ENCODE results near the gene TDP1. TPM values are rescaled to one million over a fixed set of nuclear protein-coding genes. Genes with fewer than 3 reads are reported as not detected.

The TDP1 gene
- total RNA-seq, 4 donors from 2014 or later, result 2.9 to 8.0 (median 7.3) TPM

- Histone ChIP-seq H3K4me1 (no peaks in the 10 kb centered on the region), H3K27ac (no peak overlapping the region), H3K9me3 (no peaks in the 10 kb centered on the region), H3K27me3 (no peaks in the 10 kb centered on the region), H3K4me3 (replicated peaks in 1 of 3) (no peak overlapping the region), H3K36me3 (no peaks in the 10 kb centered on the region)
- DNase-seq, result no peak
- intact Hi-C loops (cut with DNase I), result no loop called here
- 55 to 72% methylated on average over 3 of the region's 3 CpGs for WGBS, 2 donors
- TF ChIP-seq CTCF (IDR thresholded peaks at IDR 0.05) (no peak), POLR2A (IDR thresholded peaks at IDR 0.05) (no peak)
Measured at GRCh38 chr14:89936654-89937185, 19.0 kb upstream of the TDP1 start.

- Histone ChIP-seq H3K9me3 (no peaks in the 10 kb centered on the region), H3K27ac (no peak overlapping the region), H3K36me3 (no peaks in the 10 kb centered on the region), H3K4me1 (no peaks in the 10 kb centered on the region), H3K27me3 (no peaks in the 10 kb centered on the region), H3K4me3 (replicated peaks in 1 of 3) (no peak overlapping the region)
- intact Hi-C loops (cut with DNase I), result no loop called here
- TF ChIP-seq CTCF (IDR thresholded peaks at IDR 0.05), result no peak
- no peak for TF ChIP-seq POLR2A (IDR thresholded peaks at IDR 0.05)
- WGBS, 2 donors, result 92 to 97% methylated on average over 2 of the region's 2 CpGs
- no peak for DNase-seq
Measured at GRCh38 chr14:89941830-89942377, 13.8 kb upstream of the TDP1 start.

GRCh38 chr14:89947344-89947743, 8.4 kb upstream of the TDP1 start:
- intact Hi-C loops (cut with DNase I), result no loop called here
- Histone ChIP-seq H3K9me3 (no peaks in the 10 kb centered on the region), H3K36me3 (no peaks in the 10 kb centered on the region), H3K4me3 (replicated peaks in 1 of 3) (no peak overlapping the region), H3K4me1 (no peaks in the 10 kb centered on the region), H3K27me3 (no peaks in the 10 kb centered on the region), H3K27ac (no peak overlapping the region)
- TF ChIP-seq POLR2A (IDR thresholded peaks at IDR 0.05) (no peak), CTCF (IDR thresholded peaks at IDR 0.05) (no peak)
- no peak for DNase-seq

- Histone ChIP-seq H3K4me3 (replicated peaks in 1 of 3) (no peak overlapping the region), H3K36me3 (no peaks in the 10 kb centered on the region), H3K4me1 (peaks cover 4 to 6% of the 10 kb centered on the region in 2 donors), H3K9me3 (no peaks in the 10 kb centered on the region), H3K27ac (no peak overlapping the region), H3K27me3 (no peaks in the 10 kb centered on the region)
- intact Hi-C loops (cut with DNase I), result no loop called here
- WGBS, 2 donors, result 80 to 91% methylated on average over 2 of the region's 2 CpGs
- DNase-seq, result no peak
- TF ChIP-seq POLR2A (IDR thresholded peaks at IDR 0.05), result no peak
Measured at GRCh38 chr14:89952576-89952975, 3.2 kb upstream of the TDP1 start.

GRCh38 chr14:89953602-89954001, 2.1 kb upstream of the TDP1 start:
- no peak overlapping the region for H3K4me3 ChIP-seq (replicated peaks in 1 of 3)
- intact Hi-C loops (cut with DNase I), result no loop called here
- WGBS, 2 donors, result 63 to 69% methylated on average over 1 of the region's 1 CpG
- H3K9me3 ChIP-seq, result no peaks in the 10 kb centered on the region
- peaks cover 4 to 6% of the 10 kb centered on the region in 2 donors for H3K4me1 ChIP-seq
- no peak overlapping the region for H3K27ac ChIP-seq
- no peak for DNase-seq
- H3K36me3 ChIP-seq, result no peaks in the 10 kb centered on the region
- H3K27me3 ChIP-seq, result no peaks in the 10 kb centered on the region
- TF ChIP-seq CTCF (IDR thresholded peaks at IDR 0.05) (no peak), POLR2A (IDR thresholded peaks at IDR 0.05) (no peak)
